Neural cell (in vitro differentiated cells): Measurements from ENCODE around the gene USP3. TPM values are rescaled to one million over a fixed set of nuclear protein-coding genes. Genes with fewer than 3 reads are reported as not detected.

Source experiments
- H2AFZ ChIP-seq: fragments of 200-600, 300-800 bp; sonication (generic), shearing (Covaris generic); 2 replicates; pipeline ENCODE4 v1.6.0; 2014; ENCODE audit warnings: low read depth, mild to moderate bottlenecking, antibody characterized with exemption, low read length, moderate library complexity
- H3F3A ChIP-seq: fragments of 200-600 bp; shearing (Covaris generic); 2 replicates; pipeline ENCODE4 v1.6.1; 2016; ENCODE audit warnings: mild to moderate bottlenecking, moderate library complexity, mixed read lengths, antibody characterized with exemption, low read length; ENCODE audit not compliant: insufficient read depth, poor library complexity, severe bottlenecking
- H3K27ac ChIP-seq: fragments of 200-600, 300-800 bp; sonication (generic), shearing (Covaris generic); 2 replicates; pipeline ENCODE4 v1.5.1; 2014; ENCODE audit warnings: mild to moderate bottlenecking, low read length, moderate library complexity
- H3K27me3 ChIP-seq: fragments of 300-800, 200-600 bp; sonication (generic), shearing (Covaris generic); 2 replicates; pipeline ENCODE4 v1.6.0; 2014; ENCODE audit warnings: mild to moderate bottlenecking, low read depth, low read length, moderate library complexity; ENCODE audit not compliant: insufficient read depth
- H3K36me3 ChIP-seq: fragments of 300-800, 200-600 bp; sonication (generic), shearing (Covaris generic); 2 replicates; pipeline ENCODE4 v1.5.1; 2014; ENCODE audit warnings: mild to moderate bottlenecking, antibody characterized with exemption, low read length, moderate library complexity; ENCODE audit not compliant: insufficient read depth
- H3K4me2 ChIP-seq: fragments of 300-800, 200-600 bp; sonication (generic), shearing (Covaris generic); 2 replicates; pipeline ENCODE4 v1.6.0; 2014; ENCODE audit warnings: mild to moderate bottlenecking, low read length
- H3K4me3 ChIP-seq: fragments of 300-800, 200-600 bp; sonication (generic), shearing (Covaris generic); 2 replicates; pipeline ENCODE4 v1.5.1; 2014; ENCODE audit warnings: mild to moderate bottlenecking, low read length, moderate library complexity
- H3K79me2 ChIP-seq: fragments of 200-600 bp; shearing (Covaris generic); replicated peaks from 2 replicates; pipeline ENCODE4 v1.6.0; 2014; ENCODE audit warnings: mild to moderate bottlenecking, low read length, moderate library complexity; ENCODE audit not compliant: insufficient read depth
- H3K9ac ChIP-seq: fragments of 300-800, 200-600 bp; sonication (generic), shearing (Covaris generic); 2 replicates; pipeline ENCODE4 v1.6.1; 2016; ENCODE audit warnings: mild to moderate bottlenecking, low read length, mixed read lengths
- H3K9me2 ChIP-seq: fragments of 200-600 bp; shearing (Covaris generic); 2 replicates; pipeline ENCODE4 v1.6.1; 2016; ENCODE audit warnings: mild to moderate bottlenecking, low read length, mixed read lengths; ENCODE audit not compliant: insufficient read depth
- H3K9me3 ChIP-seq: fragments of 200-600, 300-800 bp; sonication (generic), shearing (Covaris generic); 2 replicates; pipeline ENCODE4 v1.6.1; 2016; ENCODE audit warnings: mild to moderate bottlenecking, mixed run types, low read length, moderate library complexity, mixed read lengths
- H4K20me1 ChIP-seq: fragments of 200-600 bp; shearing (Covaris generic); 2 replicates; pipeline ENCODE4 v1.6.1; 2016; ENCODE audit warnings: mild to moderate bottlenecking, mixed run types; ENCODE audit not compliant: insufficient read depth
- EP300 ChIP-seq: fragments of 450-650 bp; conservative IDR thresholded peaks from 2 replicates; pipeline ENCODE4 v1.6.1; 2014; ENCODE audit warnings: antibody characterized with exemption, mild to moderate bottlenecking, moderate library complexity; ENCODE audit not compliant: poor library complexity, severe bottlenecking
- EZH2 ChIP-seq: fragments of 200-600, 300-800 bp; shearing (Covaris generic), sonication (generic); IDR thresholded peaks from 2 replicates; pipeline ENCODE4 v1.6.1; 2014; ENCODE audit warnings: antibody characterized with exemption, low read length, borderline replicate concordance, mild to moderate bottlenecking; ENCODE audit not compliant: insufficient read depth, poor library complexity, severe bottlenecking
- MXI1 ChIP-seq: fragments of 450-650 bp; conservative IDR thresholded peaks from 2 replicates; pipeline ENCODE4 v1.6.1; 2014; ENCODE audit warnings: antibody characterized with exemption, mild to moderate bottlenecking; ENCODE audit not compliant: poor library complexity, severe bottlenecking
- POLR2AphosphoS5 ChIP-seq: IDR thresholded peaks from 2 replicates; pipeline ENCODE4 v1.6.1; 2012
- RAD21 ChIP-seq: fragments of 450-650 bp; conservative IDR thresholded peaks from 2 replicates; pipeline ENCODE4 v1.6.1; 2014; ENCODE audit warnings: antibody characterized with exemption, mild to moderate bottlenecking, moderate library complexity
- SMC3 ChIP-seq: fragments of 450-650 bp; conservative IDR thresholded peaks from 2 replicates; pipeline ENCODE4 v1.6.1; 2014; ENCODE audit warnings: antibody characterized with exemption, mild to moderate bottlenecking, moderate library complexity; ENCODE audit not compliant: poor library complexity
- TAF1 ChIP-seq: IDR thresholded peaks from 2 replicates; pipeline ENCODE4 v1.6.1; 2012; ENCODE audit warnings: low read depth
- polyA plus RNA-seq: library from polyadenylated mRNA; depleted of rRNA; stranded (reverse); fragments of >200 nt; gene quantifications from 2 replicates; pipeline ENCODE4 v1.2.3, GENCODE V29; 2014
- TF ChIP-seq, protein P1 (sequence below): IDR thresholded peaks from 2 replicates; pipeline ENCODE4 v1.6.1; 2012; ENCODE audit warnings: borderline replicate concordance
- TF ChIP-seq, protein P2 (sequence below): fragments of 450-650 bp; IDR thresholded peaks from 2 replicates; pipeline ENCODE4 v1.5.1; 2014; ENCODE audit warnings: antibody characterized with exemption, mild to moderate bottlenecking, moderate library complexity; ENCODE audit not compliant: poor library complexity, severe bottlenecking

Gene USP3
- polyA plus RNA-seq, 1 donor from 2014 or later = 68.0 TPM

DNA sequence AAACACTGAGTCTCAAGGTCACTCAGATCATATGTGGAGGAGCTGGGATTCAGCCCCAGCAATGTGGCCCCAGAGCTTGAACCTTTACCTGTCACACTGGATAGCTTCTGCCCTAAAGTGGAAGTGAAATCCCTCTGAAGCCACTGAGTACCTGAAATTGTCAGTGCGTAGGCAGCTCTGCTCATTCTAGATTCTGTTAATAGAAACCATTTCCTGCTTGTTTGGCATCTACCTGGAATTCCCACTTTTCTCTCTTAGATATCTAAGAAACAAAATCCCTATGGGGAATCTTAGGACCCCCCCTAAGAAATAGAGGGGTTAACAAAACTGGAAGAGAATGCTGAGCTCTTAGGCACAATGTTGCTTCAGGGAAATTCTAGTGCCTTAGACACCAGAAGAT is 122.6 kb downstream of the USP3 start:
- Histone ChIP-seq H3F3A (no peaks in the 10 kb centered on the region), H3K4me2 (no peak overlapping the region), H3K9ac (no peak overlapping the region), H4K20me1 (no peaks in the 10 kb centered on the region), H3K36me3 (peaks cover 14% of the 10 kb centered on the region), H3K9me3 (no peaks in the 10 kb centered on the region), H3K4me3 (no peak overlapping the region), H3K27ac (no peak overlapping the region), H3K27me3 (no peaks in the 10 kb centered on the region), H2AFZ (no peak overlapping the region), H3K79me2 (no peaks in the 10 kb centered on the region), H3K9me2 (no peaks in the 10 kb centered on the region)
- TF ChIP-seq TAF1 = no peak
- TF ChIP-seq RAD21 = no peak
- no peak for TF ChIP-seq SMC3
- TF ChIP-seq EP300 = no peak
- TF ChIP-seq POLR2AphosphoS5 = no peak
- TF ChIP-seq, protein P1, sequence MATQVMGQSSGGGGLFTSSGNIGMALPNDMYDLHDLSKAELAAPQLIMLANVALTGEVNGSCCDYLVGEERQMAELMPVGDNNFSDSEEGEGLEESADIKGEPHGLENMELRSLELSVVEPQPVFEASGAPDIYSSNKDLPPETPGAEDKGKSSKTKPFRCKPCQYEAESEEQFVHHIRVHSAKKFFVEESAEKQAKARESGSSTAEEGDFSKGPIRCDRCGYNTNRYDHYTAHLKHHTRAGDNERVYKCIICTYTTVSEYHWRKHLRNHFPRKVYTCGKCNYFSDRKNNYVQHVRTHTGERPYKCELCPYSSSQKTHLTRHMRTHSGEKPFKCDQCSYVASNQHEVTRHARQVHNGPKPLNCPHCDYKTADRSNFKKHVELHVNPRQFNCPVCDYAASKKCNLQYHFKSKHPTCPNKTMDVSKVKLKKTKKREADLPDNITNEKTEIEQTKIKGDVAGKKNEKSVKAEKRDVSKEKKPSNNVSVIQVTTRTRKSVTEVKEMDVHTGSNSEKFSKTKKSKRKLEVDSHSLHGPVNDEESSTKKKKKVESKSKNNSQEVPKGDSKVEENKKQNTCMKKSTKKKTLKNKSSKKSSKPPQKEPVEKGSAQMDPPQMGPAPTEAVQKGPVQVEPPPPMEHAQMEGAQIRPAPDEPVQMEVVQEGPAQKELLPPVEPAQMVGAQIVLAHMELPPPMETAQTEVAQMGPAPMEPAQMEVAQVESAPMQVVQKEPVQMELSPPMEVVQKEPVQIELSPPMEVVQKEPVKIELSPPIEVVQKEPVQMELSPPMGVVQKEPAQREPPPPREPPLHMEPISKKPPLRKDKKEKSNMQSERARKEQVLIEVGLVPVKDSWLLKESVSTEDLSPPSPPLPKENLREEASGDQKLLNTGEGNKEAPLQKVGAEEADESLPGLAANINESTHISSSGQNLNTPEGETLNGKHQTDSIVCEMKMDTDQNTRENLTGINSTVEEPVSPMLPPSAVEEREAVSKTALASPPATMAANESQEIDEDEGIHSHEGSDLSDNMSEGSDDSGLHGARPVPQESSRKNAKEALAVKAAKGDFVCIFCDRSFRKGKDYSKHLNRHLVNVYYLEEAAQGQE = no peak
- no peak for TF ChIP-seq MXI1
- TF ChIP-seq, protein P2, sequence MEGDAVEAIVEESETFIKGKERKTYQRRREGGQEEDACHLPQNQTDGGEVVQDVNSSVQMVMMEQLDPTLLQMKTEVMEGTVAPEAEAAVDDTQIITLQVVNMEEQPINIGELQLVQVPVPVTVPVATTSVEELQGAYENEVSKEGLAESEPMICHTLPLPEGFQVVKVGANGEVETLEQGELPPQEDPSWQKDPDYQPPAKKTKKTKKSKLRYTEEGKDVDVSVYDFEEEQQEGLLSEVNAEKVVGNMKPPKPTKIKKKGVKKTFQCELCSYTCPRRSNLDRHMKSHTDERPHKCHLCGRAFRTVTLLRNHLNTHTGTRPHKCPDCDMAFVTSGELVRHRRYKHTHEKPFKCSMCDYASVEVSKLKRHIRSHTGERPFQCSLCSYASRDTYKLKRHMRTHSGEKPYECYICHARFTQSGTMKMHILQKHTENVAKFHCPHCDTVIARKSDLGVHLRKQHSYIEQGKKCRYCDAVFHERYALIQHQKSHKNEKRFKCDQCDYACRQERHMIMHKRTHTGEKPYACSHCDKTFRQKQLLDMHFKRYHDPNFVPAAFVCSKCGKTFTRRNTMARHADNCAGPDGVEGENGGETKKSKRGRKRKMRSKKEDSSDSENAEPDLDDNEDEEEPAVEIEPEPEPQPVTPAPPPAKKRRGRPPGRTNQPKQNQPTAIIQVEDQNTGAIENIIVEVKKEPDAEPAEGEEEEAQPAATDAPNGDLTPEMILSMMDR = no peak
- no peak for TF ChIP-seq EZH2

- Histone ChIP-seq H3K9me2 (no peaks in the 10 kb centered on the region), H3K27me3 (no peaks in the 10 kb centered on the region), H3F3A (no peaks in the 10 kb centered on the region), H3K79me2 (no peaks in the 10 kb centered on the region), H4K20me1 (no peaks in the 10 kb centered on the region), H3K27ac (no peak overlapping the region), H3K9me3 (no peaks in the 10 kb centered on the region), H3K36me3 (peaks cover 18% of the 10 kb centered on the region), H3K9ac (no peak overlapping the region), H3K4me2 (no peak overlapping the region), H2AFZ (no peak overlapping the region), H3K4me3 (no peak overlapping the region)
- no peak for TF ChIP-seq MXI1
- TF ChIP-seq EZH2 = no peak
- TF ChIP-seq, protein P1 = no peak
- no peak for TF ChIP-seq EP300
- TF ChIP-seq POLR2AphosphoS5 = no peak
- TF ChIP-seq, protein P2 = no peak
- no peak for TF ChIP-seq TAF1
- no peak for TF ChIP-seq SMC3
- TF ChIP-seq RAD21 = no peak
Observed at GRCh38 chr15:63628123-63628822, 123.9 kb downstream of the USP3 start.
